Activated B cell treated with CpG ODN at 0.5 μM for 24 hours (primary cell): ENCODE results near the gene TIPRL. TPM values are rescaled to one million over a fixed set of nuclear protein-coding genes. Genes with fewer than 3 reads are reported as not detected.

ENCODE experiments used
- ATAC-seq: fragments of 200-7000 bp; cut with Tn5 transposase; one replicate; pipeline ENCODE4 v1.10.0; 2021; ENCODE audit warnings: low read depth, mild to moderate bottlenecking, moderate library complexity
- CTCF ChIA-PET: fragments of 350-600 bp; sonication (Branson Sonifier 250); formaldehyde crosslinking; loops from one replicate; lab custom pipeline; 2021; ENCODE audit warnings: antibody characterized with exemption; lab: Charles Lee
- POLR2A ChIA-PET: fragments of 350-600 bp; sonication (Branson Sonifier 250); formaldehyde crosslinking; loops from one replicate; lab custom pipeline; 2021; ENCODE audit warnings: antibody characterized with exemption; lab: Charles Lee
- DNase-seq: peaks from one replicate; pipeline ENCODE4 v3.0.0; 2022
- H3K27ac Mint-ChIP-seq: one replicate; pipeline ENCODE4 v1.8.0; 2020; ENCODE audit warnings: mixed read lengths
- H3K27me3 Mint-ChIP-seq: one replicate; pipeline ENCODE4 v1.8.0; 2021; ENCODE audit warnings: mixed read lengths
- H3K36me3 Mint-ChIP-seq: one replicate; pipeline ENCODE4 v1.8.0; 2021; ENCODE audit warnings: low read depth, mixed read lengths
- H3K4me1 Mint-ChIP-seq: one replicate; pipeline ENCODE4 v1.8.0; 2021; ENCODE audit warnings: mixed read lengths
- H3K4me3 Mint-ChIP-seq: one replicate; pipeline ENCODE4 v1.8.0; 2020; ENCODE audit warnings: mild to moderate bottlenecking, mixed read lengths
- H3K9me3 Mint-ChIP-seq: one replicate; pipeline ENCODE4 v1.8.0; 2020; ENCODE audit warnings: mixed read lengths
- intact Hi-C: fragments of 100-400 bp; cut with micrococcal nuclease; formaldehyde crosslinking; loops from one replicate; pipeline ENCODE4 v1.15.1; 2024
- total RNA-seq: library from RNA; stranded (reverse); gene quantifications from 2 replicates; pipeline ENCODE4 v1.2.3, GENCODE V29; 2022
- TF ChIP-seq, protein P1 (sequence below): fragments of 200-600 bp; IDR thresholded peaks from one replicate; pipeline ENCODE4 v1.8.0; 2022; ENCODE audit warnings: antibody characterized with exemption, mild to moderate bottlenecking

Gene TIPRL
- total RNA-seq, 1 donor from 2014 or later: 29.8 TPM

DNA sequence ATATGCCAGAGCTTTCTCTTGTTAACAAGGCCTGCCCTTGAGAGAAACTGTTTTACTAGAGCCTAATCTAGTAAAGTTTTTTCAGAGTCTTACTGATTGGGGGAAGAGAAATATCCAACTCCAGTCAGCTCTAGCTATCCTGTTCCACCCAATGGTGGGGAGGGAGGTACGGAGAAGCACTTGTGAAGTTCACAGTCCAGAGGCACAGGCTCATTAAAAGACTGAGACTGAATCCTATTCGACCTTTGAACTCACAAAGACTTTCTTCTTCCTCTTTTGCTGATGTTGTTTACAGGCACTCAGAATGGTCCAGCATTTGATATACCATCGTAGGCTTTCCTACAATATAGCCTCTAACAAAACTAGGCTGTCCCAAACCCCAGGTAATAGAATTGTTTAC is 31.6 kb downstream of the TIPRL start:
- intact Hi-C loops: no loop called here
- H3K4me1 Mint-ChIP-seq: no peaks in the 10 kb centered on the region
- H3K36me3 Mint-ChIP-seq: peaks cover 8% of the 10 kb centered on the region
- ChIA-PET CTCF (no interaction called here), POLR2A (no interaction called here)
- H3K27me3 Mint-ChIP-seq: no peaks in the 10 kb centered on the region
- peaks cover 13% of the 10 kb centered on the region for H3K9me3 Mint-ChIP-seq
- DNase-seq (no peak), ATAC-seq (no peak)
- H3K4me3 Mint-ChIP-seq: no peak overlapping the region
- TF ChIP-seq, protein P1, sequence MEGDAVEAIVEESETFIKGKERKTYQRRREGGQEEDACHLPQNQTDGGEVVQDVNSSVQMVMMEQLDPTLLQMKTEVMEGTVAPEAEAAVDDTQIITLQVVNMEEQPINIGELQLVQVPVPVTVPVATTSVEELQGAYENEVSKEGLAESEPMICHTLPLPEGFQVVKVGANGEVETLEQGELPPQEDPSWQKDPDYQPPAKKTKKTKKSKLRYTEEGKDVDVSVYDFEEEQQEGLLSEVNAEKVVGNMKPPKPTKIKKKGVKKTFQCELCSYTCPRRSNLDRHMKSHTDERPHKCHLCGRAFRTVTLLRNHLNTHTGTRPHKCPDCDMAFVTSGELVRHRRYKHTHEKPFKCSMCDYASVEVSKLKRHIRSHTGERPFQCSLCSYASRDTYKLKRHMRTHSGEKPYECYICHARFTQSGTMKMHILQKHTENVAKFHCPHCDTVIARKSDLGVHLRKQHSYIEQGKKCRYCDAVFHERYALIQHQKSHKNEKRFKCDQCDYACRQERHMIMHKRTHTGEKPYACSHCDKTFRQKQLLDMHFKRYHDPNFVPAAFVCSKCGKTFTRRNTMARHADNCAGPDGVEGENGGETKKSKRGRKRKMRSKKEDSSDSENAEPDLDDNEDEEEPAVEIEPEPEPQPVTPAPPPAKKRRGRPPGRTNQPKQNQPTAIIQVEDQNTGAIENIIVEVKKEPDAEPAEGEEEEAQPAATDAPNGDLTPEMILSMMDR: no peak
- H3K27ac Mint-ChIP-seq: no peak overlapping the region

DNA sequence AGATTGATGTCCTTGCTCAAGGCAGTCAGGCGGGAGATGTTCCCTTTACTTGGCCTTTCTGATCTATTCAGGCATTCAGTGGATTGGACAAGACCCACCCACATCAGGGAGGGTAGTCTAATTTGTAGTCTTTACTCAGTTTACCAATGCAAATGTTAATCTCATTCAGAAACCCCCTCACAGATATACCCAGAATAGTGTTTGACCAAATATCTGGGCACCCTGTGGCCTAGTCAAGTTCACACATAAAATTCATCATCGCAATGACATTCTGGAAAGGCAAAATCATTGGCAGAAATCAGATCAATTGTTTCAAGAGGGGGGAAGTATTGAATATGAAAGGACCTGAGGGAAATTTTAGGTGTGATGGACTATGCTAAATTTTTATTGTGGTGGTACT is 34.6 kb downstream of the TIPRL start:
- peaks cover 13% of the 10 kb centered on the region for H3K9me3 Mint-ChIP-seq
- POLR2A ChIA-PET: no interaction called here
- no peaks in the 10 kb centered on the region for H3K4me1 Mint-ChIP-seq
- TF ChIP-seq, protein P1: no peak
- H3K27ac Mint-ChIP-seq: no peak overlapping the region
- DNase-seq: no peak
- no peaks in the 10 kb centered on the region for H3K36me3 Mint-ChIP-seq
- intact Hi-C loops: no loop called here
- CTCF ChIA-PET: no interaction called here
- ATAC-seq: no peak
- H3K27me3 Mint-ChIP-seq: no peaks in the 10 kb centered on the region
- H3K4me3 Mint-ChIP-seq: no peak overlapping the region

DNA sequence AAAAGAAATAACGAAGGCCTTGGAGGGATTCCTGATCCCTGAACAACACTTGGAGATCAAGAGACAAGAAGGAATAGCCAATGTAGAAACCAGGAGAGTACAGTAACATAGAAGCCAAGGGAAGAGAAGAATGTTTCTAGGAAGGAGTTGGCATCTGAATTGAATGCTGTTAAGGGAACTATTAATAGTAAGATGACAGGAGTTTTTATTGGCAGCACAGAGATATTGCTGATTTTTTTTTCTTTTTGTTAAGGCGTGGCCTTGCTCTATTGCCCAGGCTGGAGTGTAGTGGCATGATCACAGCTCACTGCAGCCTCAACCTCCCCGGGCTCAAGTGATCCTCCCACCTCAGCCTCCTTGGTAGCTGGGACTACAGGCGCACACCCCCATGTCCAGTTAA is 37.4 kb downstream of the TIPRL start:
- no peaks in the 10 kb centered on the region for H3K4me1 Mint-ChIP-seq
- ATAC-seq (no peak), DNase-seq (no peak)
- no peak overlapping the region for H3K4me3 Mint-ChIP-seq
- H3K9me3 Mint-ChIP-seq: peaks cover 13% of the 10 kb centered on the region
- no peaks in the 10 kb centered on the region for H3K27me3 Mint-ChIP-seq
- TF ChIP-seq, protein P1: no peak
- H3K27ac Mint-ChIP-seq: no peak overlapping the region
- no peaks in the 10 kb centered on the region for H3K36me3 Mint-ChIP-seq
- ChIA-PET POLR2A (no interaction called here), CTCF (no interaction called here)
- intact Hi-C loops: no loop called here

DNA sequence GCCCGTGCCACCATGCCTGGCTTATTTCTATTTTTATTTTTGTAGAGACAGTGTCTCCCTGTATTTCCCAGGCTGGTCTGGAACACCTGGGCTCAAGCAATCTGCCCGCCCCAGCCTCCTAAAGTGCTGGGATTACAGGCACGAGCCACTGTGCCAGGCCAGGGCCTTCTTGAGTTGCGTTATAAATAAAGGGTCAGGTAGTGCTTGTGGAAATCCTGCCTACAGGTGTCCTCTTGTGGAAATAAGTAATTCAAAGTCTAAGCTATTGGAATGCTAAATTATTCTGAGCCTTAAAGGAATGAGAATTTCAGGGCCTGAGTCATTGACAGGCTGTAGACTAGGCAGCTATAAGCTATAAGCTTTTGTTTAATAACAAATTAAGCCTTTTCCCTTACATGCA is 38.9 kb downstream of the TIPRL start:
- TF ChIP-seq, protein P1: no peak
- CTCF ChIA-PET: no interaction called here
- Mint-ChIP-seq H3K36me3 (no peaks in the 10 kb centered on the region), H3K4me3 (no peak overlapping the region), H3K4me1 (no peaks in the 10 kb centered on the region), H3K27ac (no peak overlapping the region), H3K9me3 (peaks cover 7% of the 10 kb centered on the region), H3K27me3 (no peaks in the 10 kb centered on the region)
- POLR2A ChIA-PET: no interaction called here
- intact Hi-C loops: no loop called here
- no peak for DNase-seq
- no peak for ATAC-seq

DNA sequence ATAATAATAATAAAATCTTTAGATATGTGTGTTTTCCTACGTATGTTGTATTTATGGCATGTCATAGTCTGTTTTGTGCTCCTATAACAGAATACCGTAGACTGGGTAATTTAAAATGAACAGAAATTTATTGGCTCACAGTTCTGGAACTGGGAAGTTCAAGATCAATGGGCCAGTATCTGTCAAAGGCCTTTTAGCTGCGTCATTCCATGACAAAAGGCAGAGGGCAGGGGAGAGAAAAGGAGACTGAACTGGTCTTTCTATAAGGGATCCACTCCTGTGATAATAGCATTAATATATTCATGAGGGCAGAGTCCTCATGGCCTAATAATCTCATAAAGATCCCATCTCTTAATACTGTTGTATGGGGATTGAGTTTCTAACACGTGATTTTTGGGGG is 39.9 kb downstream of the TIPRL start:
- H3K4me3 Mint-ChIP-seq: no peak overlapping the region
- no peak overlapping the region for H3K27ac Mint-ChIP-seq
- H3K27me3 Mint-ChIP-seq: no peaks in the 10 kb centered on the region
- intact Hi-C loops: no loop called here
- POLR2A ChIA-PET: no interaction called here
- no peak for DNase-seq
- no peaks in the 10 kb centered on the region for H3K9me3 Mint-ChIP-seq
- no peaks in the 10 kb centered on the region for H3K36me3 Mint-ChIP-seq
- TF ChIP-seq, protein P1: no peak
- no peaks in the 10 kb centered on the region for H3K4me1 Mint-ChIP-seq
- CTCF ChIA-PET: no interaction called here
- no peak for ATAC-seq
